B cell (primary cell): ENCODE data around the gene THNSL1. TPM values are rescaled to one million over a fixed set of nuclear protein-coding genes. Genes with fewer than 3 reads are reported as not detected.

ENCODE experiments used
- ATAC-seq: fragments of 200-7000 bp; cut with Tn5 transposase; one replicate; pipeline ENCODE4 v1.10.0; 2021; ENCODE audit warnings: low read depth, mild to moderate bottlenecking, moderate number of reproducible peaks, moderate library complexity
- CTCF ChIA-PET: fragments of 350-600 bp; sonication (Branson Sonifier 250); formaldehyde crosslinking; loops from one replicate; lab custom pipeline; 2021; ENCODE audit warnings: antibody characterized with exemption, inconsistent platforms; lab: Charles Lee
- POLR2A ChIA-PET: fragments of 350-600 bp; sonication (Branson Sonifier 250); formaldehyde crosslinking; loops from one replicate; lab custom pipeline; 2021; ENCODE audit warnings: antibody characterized with exemption; lab: Charles Lee
- DNase-seq: peaks from one replicate; pipeline ENCODE4 v3.0.0; 2013
- H2AFZ ChIP-seq: 2 replicates; pipeline ENCODE4 v1.6.1; 2012; ENCODE audit warnings: mild to moderate bottlenecking, low read depth, low read length; ENCODE audit not compliant: insufficient read depth, poor library complexity, severe bottlenecking
- H3K27ac ChIP-seq, 2 donors: 1 replicate in 1 of 2; 2 replicates in 1 of 2; pipeline ENCODE4 v1.5.1; 2012 to 2013; ENCODE audit warnings: low read length in 2 of 2, mild to moderate bottlenecking in 2 of 2, moderate library complexity in 1 of 2
- H3K27me3 ChIP-seq, 4 experiments: fragments of 200-600 bp in 1 of 4; sonication (generic) in 1 of 4; replicated peaks in 1 of 4; 1 replicate in 2 of 4; 2 replicates in 2 of 4; pipeline versions ENCODE4 v1.6.1 to v1.7.0; 2013 to 2016; ENCODE audit warnings: low read length in 3 of 4, mild to moderate bottlenecking in 2 of 4, mixed read lengths in 1 of 4, moderate library complexity in 1 of 4; ENCODE audit not compliant: insufficient read depth in 4 of 4, control insufficient read depth in 3 of 4; ENCODE audit errors: control extremely low read depth in 1 of 4
- H3K36me3 ChIP-seq, 2 experiments: replicated peaks in 1 of 2; 1 replicate in 1 of 2; 2 replicates in 1 of 2; pipeline versions ENCODE4 v1.6.1 to v1.7.1; 2013; ENCODE audit warnings: low read length in 1 of 2; ENCODE audit not compliant: insufficient read depth in 2 of 2, control insufficient read depth in 1 of 2; ENCODE audit errors: control extremely low read depth in 1 of 2, extremely low read depth in 1 of 2
- H3K4me1 ChIP-seq, 2 donors: fragments of 200-600 bp in 1 of 2; sonication (generic) in 1 of 2; 1 replicate in 1 of 2; 2 replicates in 1 of 2; pipeline versions ENCODE4 v1.5.1 to v1.6.1; 2013 to 2017; ENCODE audit warnings: low read length in 2 of 2; ENCODE audit not compliant: control insufficient read depth in 2 of 2, insufficient read depth in 2 of 2
- H3K4me2 ChIP-seq: replicated peaks from 2 replicates; pipeline ENCODE3; 2012; ENCODE audit warnings: mild to moderate bottlenecking, low read depth, low read length; ENCODE audit not compliant: poor library complexity, severe bottlenecking
- H3K4me3 ChIP-seq, 5 experiments: fragments of 200-600 bp in 1 of 5; sonication (generic) in 1 of 5; 1 replicate in 3 of 5; 2 replicates in 2 of 5; pipeline versions ENCODE4 v1.5.1 to v1.7.0; 2011 to 2016; ENCODE audit warnings: low read length in 4 of 5, mild to moderate bottlenecking in 4 of 5, low read depth in 2 of 5, control low read depth in 1 of 5, moderate library complexity in 1 of 5; ENCODE audit not compliant: insufficient read depth in 1 of 5; ENCODE audit errors: control extremely low read depth in 1 of 5, extremely low read depth in 1 of 5
- H3K79me2 ChIP-seq: fragments of 200-600 bp; sonication (generic); one replicate; pipeline ENCODE4 v1.6.0; 2016; ENCODE audit warnings: low read length; ENCODE audit not compliant: control insufficient read depth, insufficient read depth
- H3K9ac ChIP-seq: fragments of 200-600 bp; sonication (generic); 2 replicates; pipeline ENCODE4 v1.6.1; 2017; ENCODE audit warnings: mild to moderate bottlenecking, low read length, moderate library complexity
- H3K9me3 ChIP-seq, 3 donors: one replicate each; pipeline versions ENCODE4 v1.6.1 to v1.7.1; 2013; ENCODE audit warnings: low read length in 2 of 3; ENCODE audit not compliant: control insufficient read depth in 2 of 3, insufficient read depth in 1 of 3; ENCODE audit errors: control extremely low read depth in 1 of 3
- H4K20me1 ChIP-seq: 2 replicates; pipeline ENCODE4 v1.6.0; 2012; ENCODE audit warnings: mild to moderate bottlenecking, low read length; ENCODE audit not compliant: insufficient read depth, control insufficient read depth, poor library complexity, severe bottlenecking
- H3K27ac Mint-ChIP-seq: one replicate; pipeline ENCODE4 v1.8.0; 2021; ENCODE audit warnings: mixed read lengths
- H3K27me3 Mint-ChIP-seq: one replicate; pipeline ENCODE4 v1.8.0; 2021; ENCODE audit warnings: mixed read lengths
- H3K4me1 Mint-ChIP-seq: one replicate; pipeline ENCODE4 v1.8.0; 2021; ENCODE audit warnings: mixed read lengths
- H3K4me3 Mint-ChIP-seq: one replicate; pipeline ENCODE4 v1.8.0; 2021; ENCODE audit warnings: mixed read lengths
- H3K9me3 Mint-ChIP-seq: one replicate; pipeline ENCODE4 v1.8.0; 2022; ENCODE audit warnings: mixed read lengths; ENCODE audit not compliant: insufficient read depth
- EZH2 ChIP-seq: IDR thresholded peaks from 2 replicates; pipeline ENCODE4 v1.6.1; 2012; ENCODE audit warnings: borderline replicate concordance, low read depth, mild to moderate bottlenecking, moderate library complexity, low read length; ENCODE audit not compliant: insufficient read depth, poor library complexity, severe bottlenecking
- WGBS: methylation state at CpG from one replicate; pipeline ENCODE4 v1.1.5; 2013; ENCODE audit warnings: missing lambda C conversion rate; ENCODE audit not compliant: insufficient coverage; 5-methylcytosine and 5-hydroxymethylcytosine counted together
- intact Hi-C: fragments of 100-400 bp; cut with micrococcal nuclease; formaldehyde crosslinking; loops from one replicate; pipeline ENCODE4 v1.10.0; 2022
- polyA plus RNA-seq: library from polyadenylated mRNA; depleted of rRNA; stranded (reverse); fragments of >200 nt; gene quantifications from 2 replicates; pipeline ENCODE4 v1.2.3, GENCODE V29; 2012
- total RNA-seq, 2 donors: library from RNA; stranded (reverse); fragments of 120-200 nt in 1 of 2; gene quantifications; 1 replicate in 1 of 2; 2 replicates in 1 of 2; pipeline versions ENCODE4 v1.2.3 to v1.2.4, GENCODE V29; 2013 to 2022
- TF ChIP-seq, protein P1 (sequence below): fragments of 200-600 bp; IDR thresholded peaks from one replicate; pipeline ENCODE4 v1.8.0; 2022; ENCODE audit warnings: antibody characterized with exemption, mild to moderate bottlenecking

THNSL1 gene
- total and polyA plus RNA-seq, 2 donors (not counting 1 experiment from before 2014, with no cell fraction given), result 0.72 to 4.3 TPM

DNA sequence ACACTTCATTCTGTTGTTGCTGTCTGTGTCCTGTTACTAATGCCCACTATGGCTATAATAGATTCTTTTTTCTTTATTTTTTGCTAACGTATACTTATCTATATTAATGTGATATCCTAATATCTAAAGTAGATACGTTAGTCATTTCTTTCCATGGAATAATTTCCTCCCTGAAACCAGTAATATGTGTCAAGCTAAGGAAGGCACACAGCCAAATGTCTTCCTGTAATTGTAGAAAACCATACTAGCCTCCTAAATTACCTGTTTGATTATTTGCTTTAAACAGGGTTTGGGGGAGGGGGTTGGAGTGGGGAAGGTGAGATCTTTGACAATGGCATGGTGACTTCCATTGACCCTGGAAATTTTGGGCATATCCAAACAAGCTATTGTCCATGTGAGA, 56.4 kb downstream of the THNSL1 start:
- no peaks in the 10 kb centered on the region for H3K9me3 Mint-ChIP-seq
- H3K4me3 Mint-ChIP-seq, result no peak overlapping the region
- H3K9ac ChIP-seq, result no peak overlapping the region
- H3K27ac Mint-ChIP-seq, result no peak overlapping the region
- no peaks in the 10 kb centered on the region for H3K4me1 Mint-ChIP-seq
- WGBS, result no CpG with 5 or more reads among the region's 2 CpGs
- H2AFZ ChIP-seq, result no peak overlapping the region
- intact Hi-C loops, result no loop called here
- no peaks in the 10 kb centered on the region for H4K20me1 ChIP-seq
- peaks cover 21% of the 10 kb centered on the region for H3K27me3 Mint-ChIP-seq
- no peak overlapping the region for H3K4me3 ChIP-seq
- POLR2A ChIA-PET, result no interaction called here
- no peaks in the 10 kb centered on the region for H3K79me2 ChIP-seq
- no peak overlapping the region for H3K27ac ChIP-seq
- no peak for ATAC-seq
- peaks cover 0 to 3% (median 0%) of the 10 kb centered on the region in 3 donors for H3K9me3 ChIP-seq
- no peaks in the 10 kb centered on the region for H3K4me1 ChIP-seq
- no peaks in the 10 kb centered on the region for H3K36me3 ChIP-seq
- TF ChIP-seq, protein P1, sequence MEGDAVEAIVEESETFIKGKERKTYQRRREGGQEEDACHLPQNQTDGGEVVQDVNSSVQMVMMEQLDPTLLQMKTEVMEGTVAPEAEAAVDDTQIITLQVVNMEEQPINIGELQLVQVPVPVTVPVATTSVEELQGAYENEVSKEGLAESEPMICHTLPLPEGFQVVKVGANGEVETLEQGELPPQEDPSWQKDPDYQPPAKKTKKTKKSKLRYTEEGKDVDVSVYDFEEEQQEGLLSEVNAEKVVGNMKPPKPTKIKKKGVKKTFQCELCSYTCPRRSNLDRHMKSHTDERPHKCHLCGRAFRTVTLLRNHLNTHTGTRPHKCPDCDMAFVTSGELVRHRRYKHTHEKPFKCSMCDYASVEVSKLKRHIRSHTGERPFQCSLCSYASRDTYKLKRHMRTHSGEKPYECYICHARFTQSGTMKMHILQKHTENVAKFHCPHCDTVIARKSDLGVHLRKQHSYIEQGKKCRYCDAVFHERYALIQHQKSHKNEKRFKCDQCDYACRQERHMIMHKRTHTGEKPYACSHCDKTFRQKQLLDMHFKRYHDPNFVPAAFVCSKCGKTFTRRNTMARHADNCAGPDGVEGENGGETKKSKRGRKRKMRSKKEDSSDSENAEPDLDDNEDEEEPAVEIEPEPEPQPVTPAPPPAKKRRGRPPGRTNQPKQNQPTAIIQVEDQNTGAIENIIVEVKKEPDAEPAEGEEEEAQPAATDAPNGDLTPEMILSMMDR, result no peak
- TF ChIP-seq EZH2, result no peak
- no peak overlapping the region for H3K4me2 ChIP-seq
- CTCF ChIA-PET, result no interaction called here
- H3K27me3 ChIP-seq, result peaks cover 0 to 4% (median 0%) of the 10 kb centered on the region in 4 experiments
- no peak for DNase-seq

DNA sequence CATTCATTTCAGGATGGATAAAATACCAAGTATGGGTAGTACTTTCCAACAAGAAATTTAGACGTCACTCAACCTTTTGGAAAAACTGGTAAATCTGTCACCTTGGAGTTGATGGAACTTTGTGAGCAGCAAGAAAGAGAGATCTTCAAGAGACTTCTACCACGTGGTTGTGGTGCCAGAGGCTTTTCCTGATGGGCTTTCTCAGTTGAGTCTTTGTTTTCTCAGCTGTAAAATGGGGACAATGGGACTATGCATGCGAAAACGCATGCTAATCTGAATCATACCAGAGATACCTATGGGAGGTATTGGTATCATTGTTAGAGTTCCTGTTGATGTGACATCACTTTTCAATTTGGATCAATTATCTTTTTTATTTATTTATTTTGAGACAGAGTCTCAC, 59.4 kb downstream of the THNSL1 start:
- peaks cover 0 to under 1% of the 10 kb centered on the region in 2 donors for H3K4me1 ChIP-seq

More for the DNA sequence above, 59.4 kb downstream of the THNSL1 start:
- POLR2A ChIA-PET, result no interaction called here
- Histone ChIP-seq H2AFZ (no peak overlapping the region), H3K4me2 (no peak overlapping the region), H3K36me3 (no peaks in the 10 kb centered on the region), H3K9ac (no peak overlapping the region), H4K20me1 (no peaks in the 10 kb centered on the region), H3K9me3 (no peaks in the 10 kb centered on the region), H3K79me2 (no peaks in the 10 kb centered on the region), H3K27ac (no peak overlapping the region), H3K27me3 (no peaks in the 10 kb centered on the region), H3K4me3 (no peak overlapping the region)
- no peak for DNase-seq
- 79% methylated on average over 2 of the region's 4 CpGs for WGBS
- no peak for ATAC-seq
- H3K4me1 Mint-ChIP-seq, result no peaks in the 10 kb centered on the region
- H3K9me3 Mint-ChIP-seq, result no peaks in the 10 kb centered on the region
- no peak for TF ChIP-seq EZH2
- TF ChIP-seq, protein P1, result no peak
- CTCF ChIA-PET, result interaction anchor here (0.6 kb wide), 1 partner anchor 1920 kb away, joined by 3 read pairs; no protein-coding TSS in a partner anchor
- no peak overlapping the region for H3K27ac Mint-ChIP-seq
- intact Hi-C loops, result no loop called here
- H3K4me3 Mint-ChIP-seq, result no peak overlapping the region
- H3K27me3 Mint-ChIP-seq, result peaks cover 10% of the 10 kb centered on the region

Other genes starting within 250 kb of the THNSL1 start
- gene PRTFDC1, start 64.0 kb upstream of the THNSL1 start, total RNA-seq, result not detected in 2 replicates
- gene PRTFDC1, start 64.0 kb upstream of the THNSL1 start, polyA plus RNA-seq, result 0.22 and 0.63 TPM in 2 replicates
- gene ENKUR, start 454 bp upstream of the THNSL1 start, total RNA-seq, result not detected in 2 replicates
- gene ENKUR, start 454 bp upstream of the THNSL1 start, polyA plus RNA-seq, result not detected in 2 replicates
- not detected in 2 replicates for gene GPR158, start 158.4 kb downstream of the THNSL1 start, total RNA-seq
- gene GPR158, start 158.4 kb downstream of the THNSL1 start, polyA plus RNA-seq, result not detected in 2 replicates